Measurements from ENCODE around the gene AGBL4.

GRCh38 chr1:48757363-48757762 lies 1266.4 kb downstream of the AGBL4 start:
- TF ChIP-seq CTCF (conservative IDR thresholded peaks at IDR 0.05; ENCODE audit: low read depth, low read length) (no peak), EZH2 (IDR thresholded peaks at IDR 0.05; ENCODE audit: low read length, unreplicated experiment) (no peak)
